Mucosa of descending colon (tissue), 3 donors: ENCODE data around the gene AGAP1. TPM values are rescaled to one million over a fixed set of nuclear protein-coding genes. Genes with fewer than 3 reads are reported as not detected.

ENCODE experiments used
- ATAC-seq: fragments of 200-7000 bp; cut with Tn5 transposase; one replicate; pipeline ENCODE4 v1.9.1; 2020; ENCODE audit warnings: mild to moderate bottlenecking, moderate library complexity
- DNase-seq, 3 donors: peaks; one replicate each; pipeline ENCODE4 v3.0.0-alpha.2; 2020
- H3K36me3 ChIP-seq: fragments of 200-600 bp; one replicate; pipeline ENCODE4 v1.8.0; 2021; ENCODE audit warnings: low read depth, mild to moderate bottlenecking
- H3K4me1 ChIP-seq: fragments of 200-600 bp; one replicate; pipeline ENCODE4 v1.8.0; 2021; ENCODE audit warnings: low read depth, mild to moderate bottlenecking
- H3K4me3 ChIP-seq: fragments of 200-600 bp; one replicate; pipeline ENCODE4 v1.8.0; 2021; ENCODE audit warnings: mild to moderate bottlenecking
- H3K9me3 ChIP-seq: fragments of 200-600 bp; one replicate; pipeline ENCODE4 v1.8.0; 2021; ENCODE audit warnings: mild to moderate bottlenecking
- intact Hi-C, 2 donors: fragments of 100-400 bp; cut with DNase I in 1 of 2; cut with micrococcal nuclease in 1 of 2; formaldehyde crosslinking; loops; one replicate each; pipeline versions ENCODE4 v1.11.0 to v1.11.1; 2022; cut with DNase I, micrococcal nuclease
- total RNA-seq, 3 donors: library from RNA; stranded (reverse); fragmentation: NEBNext Ultra II Directional in 2 of 3; extraction: Animal tissue kit (Norgen Biotek cat#: 25700) in 2 of 3; gene quantifications; one replicate each; pipeline versions ENCODE4 v1.2.1 to v1.2.4, GENCODE V29; 2021 to 2023
- TF ChIP-seq, protein P1 (sequence below): fragments of 200-600 bp; IDR thresholded peaks from one replicate; pipeline ENCODE4 v1.8.0; 2022; ENCODE audit warnings: antibody characterized with exemption, mild to moderate bottlenecking
- donor health status: DM: no; HTN: no; CAD: no; lungs with moderate emphysema.
- donor health status: DM: no; HTN: no; CAD: no.
- donor health status: DM: no; HTN: yes; CAD: no.

The AGAP1 gene
- total RNA-seq, 3 donors from 2014 or later, result 68.1 to 112 (median 88.9) TPM

DNA sequence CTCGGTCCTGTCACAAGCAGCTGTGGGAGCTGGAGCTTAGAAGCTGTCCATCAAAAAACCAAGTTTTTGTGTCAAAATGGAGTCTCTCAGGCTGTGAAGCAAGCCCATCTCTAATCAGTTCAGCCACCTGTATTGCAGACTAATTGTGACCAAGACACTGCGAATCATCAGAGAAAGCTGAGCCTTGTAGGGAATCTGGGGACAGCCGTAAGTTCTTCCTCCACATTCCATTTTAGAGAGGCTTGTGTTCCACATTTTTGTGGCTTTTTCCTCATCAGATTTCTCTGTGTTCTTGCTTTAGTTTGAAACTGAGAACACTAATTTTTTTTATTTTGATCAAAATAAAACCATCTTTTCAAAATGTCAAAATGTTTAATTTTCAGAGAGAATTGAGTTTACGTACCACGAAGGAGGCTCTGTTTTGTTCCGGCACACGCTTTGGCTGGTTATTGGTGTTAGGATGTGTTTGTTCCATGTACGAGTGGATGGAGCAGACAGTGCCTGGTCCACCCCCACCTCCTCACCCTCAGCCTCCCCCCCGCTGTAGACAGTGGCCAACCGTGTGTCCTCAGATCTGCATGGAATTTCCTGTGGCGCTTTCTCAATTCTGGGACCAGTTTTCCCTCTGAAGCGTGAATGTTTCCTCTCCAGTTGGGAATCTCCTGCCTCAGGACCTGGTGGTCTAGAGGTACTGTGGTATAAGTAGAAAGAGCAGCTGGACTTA is 140.8 kb downstream of the AGAP1 start:
- DNase-seq (no peak), ATAC-seq (no peak)
- no peaks in the 10 kb centered on the region for H3K9me3 ChIP-seq
- H3K4me1 ChIP-seq, result peaks cover 4% of the 10 kb centered on the region
- TF ChIP-seq, protein P1, sequence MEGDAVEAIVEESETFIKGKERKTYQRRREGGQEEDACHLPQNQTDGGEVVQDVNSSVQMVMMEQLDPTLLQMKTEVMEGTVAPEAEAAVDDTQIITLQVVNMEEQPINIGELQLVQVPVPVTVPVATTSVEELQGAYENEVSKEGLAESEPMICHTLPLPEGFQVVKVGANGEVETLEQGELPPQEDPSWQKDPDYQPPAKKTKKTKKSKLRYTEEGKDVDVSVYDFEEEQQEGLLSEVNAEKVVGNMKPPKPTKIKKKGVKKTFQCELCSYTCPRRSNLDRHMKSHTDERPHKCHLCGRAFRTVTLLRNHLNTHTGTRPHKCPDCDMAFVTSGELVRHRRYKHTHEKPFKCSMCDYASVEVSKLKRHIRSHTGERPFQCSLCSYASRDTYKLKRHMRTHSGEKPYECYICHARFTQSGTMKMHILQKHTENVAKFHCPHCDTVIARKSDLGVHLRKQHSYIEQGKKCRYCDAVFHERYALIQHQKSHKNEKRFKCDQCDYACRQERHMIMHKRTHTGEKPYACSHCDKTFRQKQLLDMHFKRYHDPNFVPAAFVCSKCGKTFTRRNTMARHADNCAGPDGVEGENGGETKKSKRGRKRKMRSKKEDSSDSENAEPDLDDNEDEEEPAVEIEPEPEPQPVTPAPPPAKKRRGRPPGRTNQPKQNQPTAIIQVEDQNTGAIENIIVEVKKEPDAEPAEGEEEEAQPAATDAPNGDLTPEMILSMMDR, result no peak
- no peak overlapping the region for H3K4me3 ChIP-seq
- intact Hi-C loops, result no loop called here
- no peaks in the 10 kb centered on the region for H3K36me3 ChIP-seq

DNA sequence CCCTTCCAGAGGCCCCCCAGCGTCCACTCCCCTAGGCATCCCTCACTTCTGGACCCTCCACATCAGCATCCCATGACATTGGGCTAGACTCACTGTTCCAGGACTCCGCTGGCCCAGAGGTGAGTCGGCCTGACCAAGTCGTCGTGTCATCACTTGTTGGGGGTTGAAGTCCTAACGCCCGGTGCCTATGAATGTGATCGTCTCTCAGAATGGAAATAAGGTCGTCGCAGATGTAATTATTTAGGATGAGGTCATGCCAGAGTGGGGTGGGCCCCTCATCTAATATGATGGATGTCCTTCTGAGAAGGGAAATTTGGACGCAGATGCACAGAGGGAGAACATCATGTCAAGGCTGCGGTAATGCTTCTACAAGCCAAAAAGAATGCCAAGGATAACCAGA is 142.7 kb downstream of the AGAP1 start:
- no peak for ATAC-seq
- Histone ChIP-seq H3K4me1 (peaks cover 12% of the 10 kb centered on the region), H3K4me3 (no peak overlapping the region), H3K36me3 (no peaks in the 10 kb centered on the region), H3K9me3 (no peaks in the 10 kb centered on the region)
- intact Hi-C loops, result no loop called here
- no peak for DNase-seq
- TF ChIP-seq, protein P1, result no peak

DNA sequence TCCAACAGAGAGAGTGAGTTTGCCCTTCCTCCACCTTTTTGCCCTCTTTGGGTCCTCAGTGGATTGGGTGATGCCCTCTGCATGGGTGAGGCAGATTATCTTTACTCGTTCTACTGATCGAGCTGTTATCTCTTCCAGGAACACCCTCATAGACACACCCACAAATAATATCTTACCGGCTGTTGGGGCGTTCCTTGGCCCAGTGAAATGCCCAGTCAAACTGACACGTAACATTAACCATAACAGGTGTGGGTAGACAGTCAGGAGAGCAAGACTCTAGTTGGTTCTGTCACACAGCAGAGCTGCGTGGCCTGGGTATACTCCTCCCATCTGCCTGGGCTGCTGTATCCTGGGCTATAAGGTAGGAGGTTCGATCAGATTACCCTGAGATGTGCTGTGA is 144.1 kb downstream of the AGAP1 start:
- DNase-seq (peak in 1 of 3 donors; percentile 35), ATAC-seq (peak; percentile 83)
- H3K4me3 ChIP-seq, result no peak overlapping the region
- peaks cover 12% of the 10 kb centered on the region for H3K4me1 ChIP-seq
- H3K36me3 ChIP-seq, result no peaks in the 10 kb centered on the region
- intact Hi-C loops, result no loop called here
- H3K9me3 ChIP-seq, result no peaks in the 10 kb centered on the region
- TF ChIP-seq, protein P1, result no peak

DNA sequence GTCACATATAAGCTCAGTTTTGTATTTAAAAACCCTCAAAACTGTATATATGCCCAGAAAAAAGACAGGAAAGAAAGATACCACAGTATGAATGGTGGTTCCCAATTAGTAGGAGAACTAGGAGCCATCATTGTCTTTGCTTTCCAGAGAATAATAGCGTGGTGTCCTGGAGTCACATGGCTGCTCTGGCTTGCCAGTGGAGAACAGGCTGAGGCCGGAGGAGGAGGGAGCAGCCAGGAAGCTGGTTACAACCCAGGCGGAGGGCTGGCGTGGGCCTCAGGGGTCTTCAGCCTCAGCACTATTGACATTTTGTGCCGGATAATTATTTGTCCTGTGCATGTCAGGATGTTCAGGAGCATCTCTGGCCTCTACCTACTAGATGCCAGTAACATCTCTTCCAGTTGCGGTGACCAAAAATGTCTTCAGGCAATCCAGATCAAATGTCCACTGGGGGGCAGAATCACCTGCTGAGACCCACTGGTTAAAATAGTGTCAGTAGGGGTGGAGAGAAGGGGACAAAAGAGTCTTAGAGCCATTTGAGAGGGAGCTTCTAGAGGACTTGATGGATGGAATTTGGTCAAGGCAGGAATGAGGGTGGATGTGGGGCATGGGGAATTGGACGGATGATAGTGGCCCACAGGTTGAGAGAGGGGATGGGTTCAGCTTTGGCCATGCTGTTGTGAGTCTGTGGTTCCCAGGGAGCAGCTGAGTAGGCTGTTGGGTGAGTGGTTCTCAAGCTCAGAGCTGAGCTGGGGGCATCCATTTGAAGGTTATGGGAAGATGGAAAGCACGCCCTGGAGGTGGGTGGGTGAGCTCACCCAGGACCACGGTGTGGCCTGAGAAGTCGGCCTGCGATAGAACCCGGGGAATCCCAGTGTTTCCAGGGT is 144.9 kb downstream of the AGAP1 start:
- ATAC-seq (no peak), DNase-seq (no peak)
- no peaks in the 10 kb centered on the region for H3K36me3 ChIP-seq
- H3K9me3 ChIP-seq, result no peaks in the 10 kb centered on the region
- H3K4me1 ChIP-seq, result peaks cover 12% of the 10 kb centered on the region
- no peak overlapping the region for H3K4me3 ChIP-seq
- TF ChIP-seq, protein P1, result no peak
- intact Hi-C loops, result no loop called here

DNA sequence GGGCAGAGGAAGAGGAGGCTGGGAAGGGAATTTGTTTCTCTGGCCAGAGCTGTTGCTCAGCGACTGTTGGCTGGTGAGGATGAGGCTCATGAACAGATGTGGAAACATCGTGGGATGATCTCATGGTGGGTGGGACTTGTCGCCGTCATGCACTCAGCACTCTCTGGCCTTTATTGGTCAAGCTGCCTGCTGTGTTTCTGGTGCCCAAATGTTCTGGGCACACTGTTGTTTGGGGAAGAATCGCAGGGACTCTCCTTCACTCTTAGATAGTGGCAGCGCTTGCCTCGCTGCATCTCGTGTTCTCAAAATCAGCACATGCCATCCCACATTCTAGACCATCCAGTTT is 145.6 kb downstream of the AGAP1 start:
- Histone ChIP-seq H3K4me3 (no peak overlapping the region), H3K36me3 (no peaks in the 10 kb centered on the region), H3K9me3 (no peaks in the 10 kb centered on the region), H3K4me1 (peaks cover 12% of the 10 kb centered on the region)
- TF ChIP-seq, protein P1, result no peak
- DNase-seq (peak in 2 of 3 donors; percentile 35 to 52), ATAC-seq (peak; percentile 57)
- intact Hi-C loops, result no loop called here
